GM13976 (cell line): ENCODE results near the gene MICU1.
A peak's percentile ranks its signal among the peaks of the same experiment; 100 is the strongest.

Experiments
- DNase-seq: peaks from one replicate; pipeline ENCODE4 v3.0.0; 2012; ENCODE audit warnings: low spot score
- in situ Hi-C: fragments of 300-500 bp; cut with MboI; formaldehyde crosslinking; loops from one replicate; pipeline ENCODE4 v1.12.0; 2022; ENCODE audit warnings: low sequenced_read_pairs, mixed read lengths, inconsistent platforms; ENCODE audit not compliant: unreplicated experiment
- TF ChIP-seq, protein P1 (sequence below): IDR thresholded peaks from 2 replicates; pipeline ENCODE4 v1.5.1; 2012; ENCODE audit warnings: borderline replicate concordance, mild to moderate bottlenecking; ENCODE audit not compliant: insufficient read depth; ENCODE audit errors: extremely low read depth, missing control alignments, control extremely low read depth

MICU1 gene

DNA sequence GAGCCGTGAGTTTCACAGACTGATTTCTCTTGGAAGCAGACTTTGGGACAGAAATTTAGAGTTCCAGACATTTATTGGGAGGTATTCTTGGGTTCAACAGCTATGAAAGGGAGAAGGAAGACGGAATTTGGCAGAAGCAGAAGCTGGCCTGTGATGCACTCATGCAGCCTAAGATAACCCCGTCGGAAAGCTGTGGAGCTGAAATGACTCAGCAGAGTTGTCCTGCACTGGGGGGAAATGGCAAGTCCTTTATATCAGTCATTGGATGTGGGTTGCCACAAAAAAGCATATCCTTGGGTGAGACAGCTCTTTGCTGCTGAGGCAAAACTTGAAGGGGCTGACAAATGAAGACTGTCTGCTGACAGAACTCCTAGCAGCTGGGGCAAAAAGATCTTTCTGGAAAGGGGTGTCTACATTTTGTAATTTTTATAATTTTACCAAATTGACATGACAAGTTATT lies 11.5 kb upstream of the MICU1 start:
- TF ChIP-seq, protein P1, sequence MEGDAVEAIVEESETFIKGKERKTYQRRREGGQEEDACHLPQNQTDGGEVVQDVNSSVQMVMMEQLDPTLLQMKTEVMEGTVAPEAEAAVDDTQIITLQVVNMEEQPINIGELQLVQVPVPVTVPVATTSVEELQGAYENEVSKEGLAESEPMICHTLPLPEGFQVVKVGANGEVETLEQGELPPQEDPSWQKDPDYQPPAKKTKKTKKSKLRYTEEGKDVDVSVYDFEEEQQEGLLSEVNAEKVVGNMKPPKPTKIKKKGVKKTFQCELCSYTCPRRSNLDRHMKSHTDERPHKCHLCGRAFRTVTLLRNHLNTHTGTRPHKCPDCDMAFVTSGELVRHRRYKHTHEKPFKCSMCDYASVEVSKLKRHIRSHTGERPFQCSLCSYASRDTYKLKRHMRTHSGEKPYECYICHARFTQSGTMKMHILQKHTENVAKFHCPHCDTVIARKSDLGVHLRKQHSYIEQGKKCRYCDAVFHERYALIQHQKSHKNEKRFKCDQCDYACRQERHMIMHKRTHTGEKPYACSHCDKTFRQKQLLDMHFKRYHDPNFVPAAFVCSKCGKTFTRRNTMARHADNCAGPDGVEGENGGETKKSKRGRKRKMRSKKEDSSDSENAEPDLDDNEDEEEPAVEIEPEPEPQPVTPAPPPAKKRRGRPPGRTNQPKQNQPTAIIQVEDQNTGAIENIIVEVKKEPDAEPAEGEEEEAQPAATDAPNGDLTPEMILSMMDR, result no peak
- DNase-seq, result peak; percentile 56
- in situ Hi-C loops, result no loop called here

GRCh38 chr10:72630144-72630543 lies 4.3 kb upstream of the MICU1 start:
- TF ChIP-seq, protein P1, result no peak
- DNase-seq, result no peak
- in situ Hi-C loops, result no loop called here

GRCh38 chr10:72626444-72626754 lies 520 bp upstream of the MICU1 start:
- DNase-seq, result no peak

GRCh38 chr10:72625276-72625607 lies 637 bp downstream of the MICU1 start:
- TF ChIP-seq, protein P1, result no peak
- in situ Hi-C loops, result no loop called here
- no peak for DNase-seq

More at GRCh38 chr10:72626444-72626754, 520 bp upstream of the MICU1 start:
- TF ChIP-seq, protein P1, result no peak
- in situ Hi-C loops, result no loop called here

- in situ Hi-C loops, result no loop called here
- no peak for DNase-seq
- TF ChIP-seq, protein P1, result no peak
Measured at GRCh38 chr10:72622271-72622670, 3.6 kb downstream of the MICU1 start.

- DNase-seq, result no peak
- in situ Hi-C loops, result no loop called here
- TF ChIP-seq, protein P1, result no peak
Measured at GRCh38 chr10:72616716-72617115, 9.2 kb downstream of the MICU1 start.

DNA sequence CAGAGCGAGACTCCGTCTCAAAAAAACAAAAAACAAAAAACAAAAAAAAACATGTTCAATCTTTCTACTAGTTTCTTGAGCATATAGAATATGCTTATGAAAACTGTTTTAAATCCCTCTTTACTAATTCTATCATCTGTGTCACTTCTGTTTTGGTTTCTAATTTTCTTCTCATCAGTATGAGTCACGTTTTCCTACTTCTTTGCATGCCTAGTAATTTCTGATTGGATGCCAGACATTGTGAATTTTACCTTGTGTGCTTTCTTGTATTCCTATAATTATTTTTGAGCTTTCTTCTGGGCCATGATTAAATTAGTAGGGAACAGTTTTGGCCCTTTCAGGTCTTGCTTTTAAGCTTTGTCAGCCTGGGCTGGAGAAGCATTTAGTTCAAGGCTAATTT lies 9.9 kb downstream of the MICU1 start:
- in situ Hi-C loops, result no loop called here
- TF ChIP-seq, protein P1, result no peak
- DNase-seq, result no peak
